VCaP (cell line): ENCODE data around the gene ATG13.

ENCODE experiments used
- H3K27ac ChIP-seq: fragments of 450-650 bp; 2 replicates; pipeline ENCODE4 v1.5.1; 2017
- TF ChIP-seq, protein P1 (sequence below): fragments of 450-650 bp; conservative IDR thresholded peaks from 2 replicates; pipeline ENCODE4 v1.5.1; 2017; ENCODE audit warnings: mild to moderate bottlenecking, moderate library complexity

The ATG13 gene

GRCh38 chr11:46639197-46639839, 22.0 kb downstream of the ATG13 start:
- H3K27ac ChIP-seq = no peak overlapping the region
- TF ChIP-seq, protein P1, sequence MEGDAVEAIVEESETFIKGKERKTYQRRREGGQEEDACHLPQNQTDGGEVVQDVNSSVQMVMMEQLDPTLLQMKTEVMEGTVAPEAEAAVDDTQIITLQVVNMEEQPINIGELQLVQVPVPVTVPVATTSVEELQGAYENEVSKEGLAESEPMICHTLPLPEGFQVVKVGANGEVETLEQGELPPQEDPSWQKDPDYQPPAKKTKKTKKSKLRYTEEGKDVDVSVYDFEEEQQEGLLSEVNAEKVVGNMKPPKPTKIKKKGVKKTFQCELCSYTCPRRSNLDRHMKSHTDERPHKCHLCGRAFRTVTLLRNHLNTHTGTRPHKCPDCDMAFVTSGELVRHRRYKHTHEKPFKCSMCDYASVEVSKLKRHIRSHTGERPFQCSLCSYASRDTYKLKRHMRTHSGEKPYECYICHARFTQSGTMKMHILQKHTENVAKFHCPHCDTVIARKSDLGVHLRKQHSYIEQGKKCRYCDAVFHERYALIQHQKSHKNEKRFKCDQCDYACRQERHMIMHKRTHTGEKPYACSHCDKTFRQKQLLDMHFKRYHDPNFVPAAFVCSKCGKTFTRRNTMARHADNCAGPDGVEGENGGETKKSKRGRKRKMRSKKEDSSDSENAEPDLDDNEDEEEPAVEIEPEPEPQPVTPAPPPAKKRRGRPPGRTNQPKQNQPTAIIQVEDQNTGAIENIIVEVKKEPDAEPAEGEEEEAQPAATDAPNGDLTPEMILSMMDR = no peak

DNA sequence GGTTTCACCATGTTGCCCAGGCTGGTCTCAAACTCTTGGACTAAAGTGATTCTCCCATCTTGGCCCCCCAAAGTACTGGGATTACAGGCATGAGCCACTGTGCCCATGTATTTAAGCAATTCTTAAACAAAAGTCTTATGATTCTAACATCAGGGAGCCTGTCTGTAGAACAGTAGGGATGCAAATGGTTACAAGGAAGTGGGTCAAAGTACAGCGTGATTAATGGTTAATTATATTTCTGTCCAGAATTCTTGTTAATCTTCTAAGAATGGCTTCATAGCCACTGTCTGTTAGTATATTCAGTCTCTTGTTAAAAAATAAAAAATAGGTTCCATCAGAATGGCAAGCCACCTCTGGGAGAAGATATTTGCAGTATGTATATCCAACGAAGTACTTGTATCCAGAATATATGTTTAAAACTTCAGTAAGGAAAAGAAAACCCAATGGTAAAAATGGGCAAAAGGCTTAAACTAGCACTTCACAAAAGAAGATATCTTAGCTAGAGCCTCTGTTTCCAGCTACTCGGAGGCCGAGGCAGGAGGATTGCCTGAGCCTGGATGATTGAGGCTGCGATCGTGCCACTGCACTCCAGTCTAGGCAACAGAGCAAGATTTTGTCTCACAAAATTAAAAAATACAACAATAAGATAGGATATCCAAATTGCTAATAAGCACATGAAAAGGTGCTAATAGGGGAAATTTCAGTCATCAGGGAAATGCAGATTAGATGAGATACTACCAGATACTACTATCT, 22.9 kb downstream of the ATG13 start:
- no peak overlapping the region for H3K27ac ChIP-seq

DNA sequence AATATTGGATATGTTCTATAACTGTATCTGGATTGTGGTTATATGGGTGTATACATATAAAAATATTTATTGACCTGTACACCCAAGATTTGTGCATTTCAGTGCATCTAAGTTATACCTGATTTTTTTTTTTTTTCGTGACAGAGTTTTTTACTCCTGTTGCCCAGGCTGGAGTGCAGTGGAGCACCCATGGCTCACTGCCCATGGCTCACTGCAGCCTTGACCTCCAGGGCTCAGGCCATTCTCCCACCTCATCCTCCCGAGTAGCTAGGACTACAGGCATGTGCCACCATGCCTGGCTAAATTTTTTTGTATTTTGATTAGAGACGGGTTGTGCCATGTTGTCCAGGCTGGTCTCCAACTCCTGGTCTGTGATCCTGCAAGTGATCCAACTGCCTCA, 24.3 kb downstream of the ATG13 start:
- no peak overlapping the region for H3K27ac ChIP-seq
- TF ChIP-seq, protein P1 = no peak

More for the DNA sequence above, 22.9 kb downstream of the ATG13 start:
- TF ChIP-seq, protein P1 = no peak

DNA sequence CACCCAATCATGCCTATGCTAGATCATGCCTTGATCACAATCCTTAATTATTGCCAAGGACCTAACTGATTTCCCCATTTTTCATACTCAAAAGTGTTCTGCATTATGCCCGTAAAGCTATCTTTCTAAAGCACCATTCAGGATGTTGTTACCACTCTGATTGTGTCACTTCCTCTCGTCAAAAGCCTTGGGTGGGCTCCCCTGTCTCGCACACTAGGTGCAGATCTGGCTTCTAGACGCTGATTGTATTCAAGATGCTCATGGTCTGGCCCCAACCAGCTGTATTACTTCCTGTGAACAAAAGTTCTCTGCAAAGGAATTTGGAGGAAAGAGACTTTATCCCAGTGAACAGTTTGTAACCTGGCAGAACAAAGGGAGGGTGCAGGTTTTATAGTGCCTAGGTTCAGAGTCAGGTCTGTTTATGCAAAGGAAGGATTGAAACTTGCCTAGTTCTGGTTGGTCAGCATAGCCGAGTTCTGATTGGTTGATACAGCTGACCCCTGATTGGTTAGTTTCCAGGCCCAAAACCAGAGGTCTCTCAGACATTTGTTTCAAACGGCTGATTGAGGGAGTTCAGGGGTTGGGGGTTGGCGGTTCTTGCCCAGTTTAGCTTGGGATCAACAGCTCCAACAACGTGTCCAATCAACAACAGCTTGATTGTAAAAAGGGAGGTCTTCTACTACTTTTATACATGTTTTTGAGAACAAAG, 25.4 kb downstream of the ATG13 start:
- TF ChIP-seq, protein P1 = no peak
- H3K27ac ChIP-seq = no peak overlapping the region

DNA sequence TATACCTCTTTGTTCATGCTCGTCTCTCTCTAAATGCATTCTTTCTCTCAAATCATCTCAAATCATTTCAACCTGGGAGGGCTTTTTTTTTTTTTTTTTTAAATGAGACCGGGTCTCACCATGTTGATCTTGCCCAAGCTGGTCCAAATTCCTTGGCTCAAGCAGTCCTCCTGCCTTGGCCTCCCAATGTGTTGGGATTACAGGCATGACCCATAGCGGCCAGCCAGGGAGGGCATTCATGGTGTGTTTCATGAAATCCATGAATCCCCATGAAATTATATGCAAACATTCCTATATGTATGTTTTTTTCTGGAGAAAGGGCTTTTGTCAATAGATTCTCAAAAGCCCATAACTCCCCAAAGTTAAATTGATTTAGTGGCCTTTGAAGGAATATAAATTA, 26.2 kb downstream of the ATG13 start:
- TF ChIP-seq, protein P1 = no peak
- no peak overlapping the region for H3K27ac ChIP-seq

DNA sequence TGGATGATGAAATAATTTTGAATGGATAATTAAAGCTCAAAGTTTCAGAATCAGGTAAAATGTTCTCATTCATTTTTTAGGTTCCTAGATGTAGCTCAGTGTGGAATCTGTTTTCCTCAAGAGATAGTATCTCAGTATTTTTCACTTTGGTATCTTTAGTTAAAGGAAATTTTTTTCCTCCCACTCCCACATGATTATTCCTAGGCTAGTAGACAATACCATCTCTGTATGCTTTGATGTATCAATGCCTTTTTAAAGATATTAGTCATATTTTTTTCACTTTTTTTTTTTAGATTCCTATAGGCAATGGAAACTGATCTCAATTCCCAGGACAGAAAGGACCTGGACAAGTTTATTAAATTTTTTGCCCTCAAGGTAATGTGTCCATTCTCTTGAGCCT, 26.6 kb downstream of the ATG13 start:
- no peak overlapping the region for H3K27ac ChIP-seq
- TF ChIP-seq, protein P1 = no peak

GRCh38 chr11:46649180-46649738, 31.9 kb downstream of the ATG13 start:
- peak overlapping the region; percentile 61 for H3K27ac ChIP-seq
- TF ChIP-seq, protein P1 = no peak
